NB4 (cell line): Measurements from ENCODE around the gene HNMT.

Experiments
- DNase-seq: peaks from one replicate; pipeline ENCODE4 v3.0.0; 2010; ENCODE audit warnings: low read depth
- H3K4me3 ChIP-seq: one replicate; pipeline ENCODE4 v1.5.1; 2011; ENCODE audit warnings: mild to moderate bottlenecking, low read depth, low read length, moderate library complexity
- CTCF ChIP-seq: IDR thresholded peaks from one replicate; pipeline ENCODE4 v1.5.1; 2012; ENCODE audit warnings: low read depth, low read length
- MAX ChIP-seq: IDR thresholded peaks from 2 replicates; pipeline ENCODE4 v1.6.1; 2011; ENCODE audit warnings: low read depth, low read length
- MYC ChIP-seq: IDR thresholded peaks from 2 replicates; pipeline ENCODE4 v1.6.1; 2011; ENCODE audit warnings: low read depth, low read length
- POLR2A ChIP-seq: IDR thresholded peaks from 2 replicates; pipeline ENCODE4 v1.6.1; 2011; ENCODE audit warnings: mild to moderate bottlenecking; ENCODE audit not compliant: insufficient read length; ENCODE audit errors: extremely low read depth

HNMT gene

GRCh38 chr2:137937778-137938177 is 26.5 kb upstream of the HNMT start:
- H3K4me3 ChIP-seq, result no peak overlapping the region
- TF ChIP-seq MYC, result no peak
- no peak for TF ChIP-seq CTCF
- TF ChIP-seq POLR2A, result no peak
- TF ChIP-seq MAX, result no peak
- no peak for DNase-seq

DNA sequence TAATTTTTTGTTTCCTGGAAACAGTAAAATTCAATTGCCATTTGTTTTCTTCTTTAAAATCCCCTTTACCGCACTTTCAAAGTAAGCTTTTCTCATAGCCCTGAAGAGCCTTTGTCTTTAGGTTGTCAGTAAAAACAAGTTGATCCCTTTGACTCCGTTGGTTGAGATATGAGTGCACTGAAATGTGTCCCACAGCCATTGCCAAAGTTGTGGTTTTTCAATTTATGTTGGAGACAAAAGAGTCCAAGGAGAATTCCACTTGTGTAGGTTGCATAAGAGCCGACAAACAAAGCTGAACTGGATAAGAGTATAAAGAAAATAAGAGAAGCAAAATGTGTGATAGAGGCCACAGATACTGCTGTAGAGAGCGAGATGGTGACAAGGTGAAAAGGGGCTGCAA is 26.1 kb upstream of the HNMT start:
- DNase-seq, result no peak
- H3K4me3 ChIP-seq, result no peak overlapping the region
- TF ChIP-seq POLR2A (no peak), MAX (no peak), MYC (no peak)

DNA sequence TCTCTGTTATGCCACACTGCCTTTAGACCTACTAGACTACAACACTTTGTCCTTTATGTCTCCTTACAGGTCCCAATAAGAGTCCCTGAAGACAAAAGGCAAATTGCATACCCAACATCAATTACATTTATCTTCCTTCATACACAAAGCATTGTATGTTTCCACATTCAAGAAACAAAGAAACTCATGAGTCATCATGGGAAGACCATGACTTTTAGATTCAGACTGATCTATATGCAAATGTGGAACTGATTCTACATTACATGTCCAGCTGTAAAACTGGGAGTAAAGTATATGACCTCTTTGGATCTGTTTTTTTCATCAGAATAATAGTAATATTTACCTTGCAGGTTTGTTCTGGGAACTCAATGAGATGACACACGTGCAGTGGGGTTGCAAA is 25.2 kb upstream of the HNMT start:
- H3K4me3 ChIP-seq, result no peak overlapping the region
- no peak for DNase-seq
- TF ChIP-seq MAX (no peak), CTCF (no peak), POLR2A (no peak), MYC (no peak)

- no peak for DNase-seq
- TF ChIP-seq MYC (no peak), POLR2A (no peak), MAX (no peak), CTCF (no peak)
- H3K4me3 ChIP-seq, result no peak overlapping the region
Measured at GRCh38 chr2:137940154-137940553, 24.1 kb upstream of the HNMT start.

GRCh38 chr2:137942037-137942832 is 22.0 kb upstream of the HNMT start:
- no peak for DNase-seq
- TF ChIP-seq MAX (no peak), MYC (no peak), POLR2A (no peak), CTCF (no peak)

GRCh38 chr2:137942833-137943677 is 21.2 kb upstream of the HNMT start:
- no peak for TF ChIP-seq MAX
- TF ChIP-seq POLR2A, result no peak
- no peak for TF ChIP-seq CTCF
- TF ChIP-seq MYC, result no peak

More at GRCh38 chr2:137942037-137942832, 22.0 kb upstream of the HNMT start:
- no peak overlapping the region for H3K4me3 ChIP-seq

More at GRCh38 chr2:137942833-137943677, 21.2 kb upstream of the HNMT start:
- no peak overlapping the region for H3K4me3 ChIP-seq
- no peak for DNase-seq
